Activated T-cell treated with anti-CD3 and anti-CD28 coated beads, Interleukin-2, amount 50 U/mL, for 1 hour (primary cell): ENCODE measurements around the gene OGFOD3.

ENCODE experiments used
- DNase-seq: peaks from one replicate; pipeline ENCODE4 v3.0.0-alpha.2; 2020

The OGFOD3 gene

GRCh38 chr17:82403662-82404660 lies 14.4 kb downstream of the OGFOD3 start:
- DNase-seq = no peak

GRCh38 chr17:82402865-82403264 lies 15.5 kb downstream of the OGFOD3 start:
- no peak for DNase-seq

DNA sequence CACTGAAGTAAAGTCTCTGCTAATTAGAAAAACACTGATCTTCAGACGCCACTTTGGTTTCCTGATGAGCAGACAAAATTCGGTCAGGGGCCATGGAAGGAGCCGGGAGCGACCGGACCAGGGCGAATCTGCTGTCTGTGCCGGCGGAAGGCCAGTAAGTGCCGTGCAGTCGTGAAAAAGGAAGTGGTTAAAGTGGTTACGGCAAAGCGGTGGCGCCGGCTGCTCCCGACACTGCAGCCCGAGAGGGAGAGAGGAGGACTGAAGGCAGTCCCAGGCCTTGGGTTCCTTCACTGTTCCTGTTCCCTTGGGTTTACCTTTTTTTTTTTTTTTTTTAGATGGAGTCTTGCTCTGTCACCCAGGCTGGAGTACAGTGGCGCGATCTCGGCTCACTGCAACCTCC lies 17.6 kb downstream of the OGFOD3 start:
- peak; percentile 44 for DNase-seq

GRCh38 chr17:82400206-82400605 lies 18.2 kb downstream of the OGFOD3 start:
- no peak for DNase-seq

- DNase-seq = no peak
Measured at GRCh38 chr17:82399601-82400101, 18.7 kb downstream of the OGFOD3 start.

- DNase-seq = no peak
Measured at GRCh38 chr17:82399041-82399441, 19.3 kb downstream of the OGFOD3 start.

- no peak for DNase-seq
Measured at GRCh38 chr17:82397449-82398335, 20.7 kb downstream of the OGFOD3 start.

DNA sequence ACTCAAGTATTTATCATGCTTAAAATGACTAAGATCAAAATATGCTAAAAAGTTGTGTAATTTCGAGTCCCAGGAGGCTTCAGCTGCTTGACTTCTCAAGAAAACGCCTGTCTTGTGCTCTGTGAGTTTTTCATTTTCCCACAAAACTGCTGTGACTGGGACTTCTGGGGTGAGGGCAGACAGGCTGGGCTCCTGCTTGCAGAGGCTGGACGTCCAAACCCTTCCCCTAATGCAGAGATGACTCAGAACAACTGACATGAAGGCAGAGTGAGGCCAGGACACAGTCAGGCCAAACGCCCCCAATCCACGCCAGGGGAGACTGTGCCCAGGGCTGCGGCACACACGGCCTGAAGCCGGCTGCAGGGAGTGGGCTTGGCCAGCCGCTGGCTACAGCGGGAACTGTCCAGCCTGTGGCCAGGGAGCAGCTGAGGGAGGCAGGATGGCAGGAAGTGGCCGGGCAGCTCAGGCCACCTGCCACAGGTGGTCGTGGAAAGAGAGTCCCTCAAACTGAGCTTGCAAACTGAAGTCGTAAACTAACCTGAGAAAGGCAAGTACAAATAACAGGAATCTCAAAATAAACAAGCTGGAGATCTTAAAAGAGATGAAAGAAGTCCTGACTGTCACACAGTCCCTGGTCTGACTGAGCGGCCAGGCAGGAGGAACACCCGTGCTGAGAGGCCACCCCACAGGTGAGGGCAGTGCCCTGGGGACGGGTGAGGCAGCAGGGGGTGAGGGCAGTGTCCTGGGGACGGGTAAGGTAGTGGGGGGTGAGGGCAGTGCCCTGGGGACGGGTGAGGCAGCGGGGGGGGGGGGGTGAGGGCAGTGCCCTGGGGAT lies 21.6 kb downstream of the OGFOD3 start:
- no peak for DNase-seq

- DNase-seq = no peak
Measured at GRCh38 chr17:82394278-82394677, 24.1 kb downstream of the OGFOD3 start.

DNA sequence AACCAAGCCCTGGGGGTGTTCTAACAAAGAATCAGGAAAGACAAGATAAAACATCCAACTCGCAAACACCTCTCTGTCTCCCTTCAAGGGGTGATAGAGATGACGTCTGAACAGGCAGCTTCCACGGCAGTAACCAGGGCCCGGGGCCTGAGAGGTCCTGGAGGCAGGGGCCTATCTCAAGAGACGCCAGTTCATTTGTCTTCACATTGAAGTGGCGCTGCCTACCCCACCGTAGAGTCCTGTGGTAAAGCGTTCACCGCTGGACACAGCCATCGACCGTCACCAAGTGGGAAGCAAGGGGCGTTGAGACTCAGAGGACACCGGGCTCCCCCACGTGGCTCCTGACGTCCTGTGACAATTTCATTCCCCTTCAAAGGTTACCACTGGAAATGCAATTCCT lies 25.4 kb downstream of the OGFOD3 start:
- DNase-seq = no peak

DNA sequence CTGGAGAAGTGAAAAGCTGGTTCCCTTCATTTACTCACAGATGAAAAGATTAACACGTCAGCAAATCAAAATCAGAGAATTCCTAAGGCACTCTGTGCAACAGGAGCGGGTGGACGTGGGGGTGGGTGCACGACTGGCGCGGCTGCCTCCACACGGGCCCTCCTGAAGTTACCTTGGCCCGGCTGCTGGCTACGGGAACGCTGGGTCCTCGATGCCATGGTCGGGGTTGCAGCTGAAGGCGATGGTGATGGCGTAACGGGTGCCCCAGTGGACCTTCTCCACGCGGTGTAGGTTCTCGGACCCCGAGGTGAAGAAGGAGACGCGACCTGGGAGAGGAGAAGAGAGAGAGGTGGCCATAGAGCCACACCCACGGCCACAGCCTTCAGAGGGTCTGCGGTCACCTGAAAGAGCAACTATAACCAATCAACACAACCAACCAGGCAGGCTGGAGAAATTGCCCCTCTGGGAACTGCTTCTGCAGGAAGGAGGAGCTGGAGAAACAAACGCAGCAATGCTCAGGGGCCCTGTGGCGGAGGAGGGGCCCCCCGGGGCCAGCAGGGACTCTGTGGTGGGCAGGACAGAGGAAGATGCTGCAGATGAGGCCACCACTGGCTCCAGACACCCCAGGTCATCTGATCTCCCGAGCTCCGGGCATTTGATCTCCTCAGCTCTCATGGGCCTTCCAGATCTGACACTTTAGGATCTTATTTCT lies 26.0 kb downstream of the OGFOD3 start:
- DNase-seq = no peak

DNA sequence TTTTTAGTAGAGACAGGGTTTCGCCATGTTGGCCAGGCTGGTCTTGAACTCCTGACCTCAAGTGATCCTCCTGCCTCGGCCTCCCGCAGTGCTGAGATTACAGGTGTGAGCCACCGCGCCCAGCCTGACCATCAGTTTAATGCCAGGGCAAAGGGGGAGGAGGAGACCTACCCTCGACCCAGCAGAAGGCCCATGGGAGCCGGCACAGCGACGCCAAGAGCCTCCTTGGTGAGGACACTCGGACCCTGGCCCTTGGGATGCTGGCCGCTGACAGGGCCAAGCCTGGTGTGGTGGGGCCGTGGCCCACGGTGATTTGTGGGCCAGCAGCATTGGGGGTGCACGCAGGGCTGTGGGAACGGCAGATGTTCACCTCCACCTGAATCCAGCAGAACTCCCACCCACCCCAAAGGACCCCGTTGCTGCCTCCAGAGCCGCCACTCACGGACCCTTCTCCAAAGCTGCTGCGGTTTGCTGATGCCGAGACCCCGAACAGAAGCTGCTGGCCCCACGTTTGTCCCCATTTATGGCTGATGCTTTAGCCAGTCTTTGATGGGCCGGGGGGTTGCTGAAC lies 26.8 kb downstream of the OGFOD3 start:
- no peak for DNase-seq

DNA sequence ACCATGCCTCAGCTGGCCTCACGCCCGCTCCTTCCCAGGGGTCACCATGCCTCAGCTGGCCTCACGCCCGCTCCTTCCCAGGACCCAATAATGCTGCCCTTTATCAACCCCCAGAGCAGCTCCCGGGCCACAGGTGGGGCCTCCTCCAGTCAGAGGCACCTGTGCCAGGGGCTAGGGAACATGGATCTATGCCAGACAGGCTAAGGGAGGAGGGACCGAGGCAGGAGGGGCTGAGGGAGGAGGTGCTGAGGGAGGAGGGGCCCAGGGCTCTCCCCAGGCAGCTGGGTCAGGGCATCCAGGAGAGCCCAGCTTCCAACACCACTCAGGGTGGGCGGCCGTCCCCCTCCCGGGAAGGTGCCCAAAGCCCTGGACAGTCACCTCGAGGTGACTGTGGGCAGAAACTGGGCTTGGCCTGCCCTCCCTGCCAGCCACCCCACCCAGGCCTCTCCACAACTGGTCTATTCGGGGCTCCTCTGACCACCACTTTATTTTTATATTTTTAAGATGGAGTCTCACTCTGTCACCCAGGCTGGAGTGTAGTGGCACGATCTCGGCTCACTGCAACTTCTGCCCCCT lies 27.4 kb downstream of the OGFOD3 start:
- DNase-seq = no peak

DNA sequence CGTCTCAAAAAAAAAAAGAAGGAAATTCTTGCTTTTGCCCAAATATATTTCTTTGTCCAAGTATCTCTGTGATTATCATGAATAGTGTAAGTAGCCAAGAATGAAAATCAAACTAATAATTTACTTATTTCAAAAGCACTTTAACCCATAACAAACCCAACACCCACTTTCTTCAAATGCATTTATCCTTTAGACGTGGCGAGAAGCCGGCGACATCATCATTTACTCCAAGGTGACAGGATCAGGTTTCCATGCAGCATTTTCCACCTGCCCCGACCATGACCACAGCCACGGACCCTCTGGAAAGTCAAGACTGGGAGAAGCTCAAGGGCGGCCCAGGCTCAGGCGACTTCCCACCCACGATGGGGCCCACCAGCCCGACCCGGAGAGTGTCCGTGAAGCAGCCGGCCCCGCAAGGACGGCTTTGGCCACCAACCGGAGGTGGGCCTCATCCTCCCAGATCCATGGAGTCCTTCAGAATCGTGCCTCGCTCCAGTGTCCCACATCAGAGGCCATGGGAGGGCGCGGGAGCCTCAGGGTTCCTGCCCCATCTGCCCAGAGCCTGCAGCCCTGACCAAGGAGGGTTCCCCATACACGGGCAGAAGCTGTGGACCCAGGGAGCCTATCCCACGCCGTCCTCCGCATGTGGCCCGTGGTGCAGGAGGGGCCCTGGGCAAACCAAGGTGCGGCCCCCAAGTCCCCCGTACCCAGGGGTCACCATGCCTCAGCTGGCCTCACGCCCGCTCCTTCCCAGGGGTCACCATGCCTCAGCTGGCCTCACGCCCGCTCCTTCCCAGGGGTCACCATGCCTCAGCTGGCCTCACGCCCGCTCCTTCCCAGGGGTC lies 28.1 kb downstream of the OGFOD3 start:
- DNase-seq = no peak

- no peak for DNase-seq
Measured at GRCh38 chr17:82389379-82389778, 29.0 kb downstream of the OGFOD3 start.

DNA sequence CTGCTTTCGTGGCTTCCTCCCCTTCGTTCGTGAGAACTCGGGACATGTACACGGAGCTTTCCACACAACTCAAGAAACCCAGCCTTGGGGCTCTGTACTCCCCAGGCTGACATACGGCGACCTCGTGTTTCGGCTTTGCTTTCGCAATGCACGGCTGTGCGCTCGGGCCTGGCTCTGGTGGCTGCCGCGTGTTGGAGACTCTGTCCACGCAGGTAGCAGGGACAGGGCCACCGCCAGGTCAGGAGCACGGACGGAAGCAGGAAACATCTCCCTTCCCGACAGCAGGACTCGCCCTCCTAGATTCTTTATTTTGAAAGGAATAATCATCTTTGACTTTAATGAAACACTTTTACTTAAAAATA lies 29.5 kb downstream of the OGFOD3 start:
- DNase-seq = no peak

DNA sequence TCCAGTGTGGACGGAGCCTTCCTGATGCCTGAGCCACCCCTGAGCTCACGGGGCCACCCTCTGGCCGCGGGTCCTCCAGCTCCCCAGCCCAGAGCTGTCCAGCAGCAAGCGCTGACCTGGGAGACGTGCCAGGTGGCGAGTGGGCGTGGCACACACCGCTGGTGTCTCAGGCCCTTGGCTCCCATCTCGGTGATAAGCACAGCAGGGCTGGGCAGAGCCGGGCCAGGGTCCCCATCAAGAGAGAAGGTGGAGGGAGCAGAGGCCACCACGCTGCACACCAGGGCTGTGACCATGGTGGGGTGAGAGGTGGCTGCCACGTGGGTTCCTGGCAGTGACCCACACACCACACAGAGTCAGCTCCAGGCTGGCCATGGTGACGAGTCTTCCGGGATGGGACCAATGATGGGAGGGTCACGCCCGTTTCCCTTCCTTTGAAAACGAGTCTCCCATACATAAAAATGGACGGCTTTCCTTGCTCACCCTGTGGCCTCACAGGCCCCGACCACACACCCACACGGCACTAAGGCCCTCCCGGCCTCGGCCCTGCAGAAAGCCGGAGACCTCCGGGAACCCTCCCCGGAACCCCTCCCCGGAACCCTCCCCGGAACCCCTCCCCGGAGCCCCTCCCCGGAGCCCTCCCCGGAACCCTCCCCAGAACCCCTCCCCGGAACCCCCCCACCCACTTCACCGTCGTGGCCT lies 30.0 kb downstream of the OGFOD3 start:
- DNase-seq = no peak

- no peak for DNase-seq
Measured at GRCh38 chr17:82387705-82388106, 30.7 kb downstream of the OGFOD3 start.

- no peak for DNase-seq
Measured at GRCh38 chr17:82386881-82387704, 31.3 kb downstream of the OGFOD3 start.
